ENCODE results near the gene RIMBP3B. TPM values are rescaled to one million over a fixed set of nuclear protein-coding genes. Genes with fewer than 3 reads are reported as not detected.
"Not testable (repeated sequence)": the region's sequence is repeated elsewhere in the genome, so short reads cannot be mapped to it uniquely, and the experiment has no call there.

RIMBP3B gene
- total RNA-seq, result 0.15 to 0.67 TPM (median 0.27 TPM) in 3 replicates
- long read RNA-seq, result 0 reads

- H3K36me3 Mint-ChIP-seq (ENCODE audit: low read depth); DNase-seq (ENCODE audit: low spot score); H3K4me3 Mint-ChIP-seq (ENCODE audit: unreplicated experiment); H3K4me1 Mint-ChIP-seq (ENCODE audit: low read depth); H3K9me3 Mint-ChIP-seq (ENCODE audit: low read depth); H3K27ac Mint-ChIP-seq (ENCODE audit: unreplicated experiment); H3K27me3 Mint-ChIP-seq (ENCODE audit: low read depth): not testable (repeated sequence)
These were observed at the start of gene RIMBP3B for GRCh38 chr22:21383701-21384467. Gene RIMBP3B (plus strand): TSS chr22:21383751. CDS start chr22:21383859, 108 bp downstream.

- H3K27me3 Mint-ChIP-seq (ENCODE audit: low read depth); H3K4me1 Mint-ChIP-seq (ENCODE audit: low read depth); H3K9me3 Mint-ChIP-seq (ENCODE audit: low read depth); DNase-seq (ENCODE audit: low spot score); H3K36me3 Mint-ChIP-seq (ENCODE audit: low read depth); H3K4me3 Mint-ChIP-seq (ENCODE audit: unreplicated experiment); H3K27ac Mint-ChIP-seq (ENCODE audit: unreplicated experiment): not testable (repeated sequence)
These were observed 26.0 kb upstream of the RIMBP3B start for GRCh38 chr22:21357527-21357926.

- not testable (repeated sequence) for H3K27ac Mint-ChIP-seq (ENCODE audit: unreplicated experiment); H3K9me3 Mint-ChIP-seq (ENCODE audit: low read depth); H3K36me3 Mint-ChIP-seq (ENCODE audit: low read depth); H3K4me1 Mint-ChIP-seq (ENCODE audit: low read depth); DNase-seq (ENCODE audit: low spot score); H3K27me3 Mint-ChIP-seq (ENCODE audit: low read depth); H3K4me3 Mint-ChIP-seq (ENCODE audit: unreplicated experiment)
These were observed 23.0 kb upstream of the RIMBP3B start for GRCh38 chr22:21360525-21360924.

GRCh38 chr22:21362473-21362872 is 21.1 kb upstream of the RIMBP3B start:
- not testable (repeated sequence) for DNase-seq (ENCODE audit: low spot score); H3K27me3 Mint-ChIP-seq (ENCODE audit: low read depth); H3K9me3 Mint-ChIP-seq (ENCODE audit: low read depth); H3K4me3 Mint-ChIP-seq (ENCODE audit: unreplicated experiment); H3K27ac Mint-ChIP-seq (ENCODE audit: unreplicated experiment); H3K4me1 Mint-ChIP-seq (ENCODE audit: low read depth); H3K36me3 Mint-ChIP-seq (ENCODE audit: low read depth)

GRCh38 chr22:21363061-21363460 is 20.5 kb upstream of the RIMBP3B start:
- H3K36me3 Mint-ChIP-seq (ENCODE audit: low read depth); H3K27ac Mint-ChIP-seq (ENCODE audit: unreplicated experiment); H3K4me3 Mint-ChIP-seq (ENCODE audit: unreplicated experiment); DNase-seq (ENCODE audit: low spot score); H3K9me3 Mint-ChIP-seq (ENCODE audit: low read depth); H3K4me1 Mint-ChIP-seq (ENCODE audit: low read depth); H3K27me3 Mint-ChIP-seq (ENCODE audit: low read depth): not testable (repeated sequence)

- not testable (repeated sequence) for H3K4me1 Mint-ChIP-seq (ENCODE audit: low read depth); H3K27ac Mint-ChIP-seq (ENCODE audit: unreplicated experiment); H3K9me3 Mint-ChIP-seq (ENCODE audit: low read depth); H3K27me3 Mint-ChIP-seq (ENCODE audit: low read depth); H3K4me3 Mint-ChIP-seq (ENCODE audit: unreplicated experiment); DNase-seq (ENCODE audit: low spot score); H3K36me3 Mint-ChIP-seq (ENCODE audit: low read depth)
These were observed 19.7 kb upstream of the RIMBP3B start for GRCh38 chr22:21363803-21364202.

GRCh38 chr22:21364362-21364761 is 19.2 kb upstream of the RIMBP3B start:
- DNase-seq (ENCODE audit: low spot score); H3K4me1 Mint-ChIP-seq (ENCODE audit: low read depth); H3K27me3 Mint-ChIP-seq (ENCODE audit: low read depth); H3K4me3 Mint-ChIP-seq (ENCODE audit: unreplicated experiment); H3K36me3 Mint-ChIP-seq (ENCODE audit: low read depth); H3K9me3 Mint-ChIP-seq (ENCODE audit: low read depth); H3K27ac Mint-ChIP-seq (ENCODE audit: unreplicated experiment): not testable (repeated sequence)

GRCh38 chr22:21365337-21365736 is 18.2 kb upstream of the RIMBP3B start:
- H3K9me3 Mint-ChIP-seq (ENCODE audit: low read depth); H3K4me1 Mint-ChIP-seq (ENCODE audit: low read depth); H3K27ac Mint-ChIP-seq (ENCODE audit: unreplicated experiment); H3K36me3 Mint-ChIP-seq (ENCODE audit: low read depth); DNase-seq (ENCODE audit: low spot score); H3K4me3 Mint-ChIP-seq (ENCODE audit: unreplicated experiment); H3K27me3 Mint-ChIP-seq (ENCODE audit: low read depth): not testable (repeated sequence)

GRCh38 chr22:21368603-21369310 is 14.8 kb upstream of the RIMBP3B start:
- not testable (repeated sequence) for H3K9me3 Mint-ChIP-seq (ENCODE audit: low read depth); H3K4me1 Mint-ChIP-seq (ENCODE audit: low read depth); H3K27me3 Mint-ChIP-seq (ENCODE audit: low read depth); H3K4me3 Mint-ChIP-seq (ENCODE audit: unreplicated experiment); H3K36me3 Mint-ChIP-seq (ENCODE audit: low read depth); DNase-seq (ENCODE audit: low spot score); H3K27ac Mint-ChIP-seq (ENCODE audit: unreplicated experiment)

- not testable (repeated sequence) for H3K4me3 Mint-ChIP-seq (ENCODE audit: unreplicated experiment); H3K9me3 Mint-ChIP-seq (ENCODE audit: low read depth); H3K27ac Mint-ChIP-seq (ENCODE audit: unreplicated experiment); H3K36me3 Mint-ChIP-seq (ENCODE audit: low read depth); H3K4me1 Mint-ChIP-seq (ENCODE audit: low read depth); DNase-seq (ENCODE audit: low spot score); H3K27me3 Mint-ChIP-seq (ENCODE audit: low read depth)
These were observed 7.7 kb upstream of the RIMBP3B start for GRCh38 chr22:21375880-21376279.

GRCh38 chr22:21384468-21385357 is 1.2 kb downstream of the RIMBP3B start:
- not testable (repeated sequence) for H3K4me1 Mint-ChIP-seq (ENCODE audit: low read depth); H3K36me3 Mint-ChIP-seq (ENCODE audit: low read depth); H3K4me3 Mint-ChIP-seq (ENCODE audit: unreplicated experiment); H3K27me3 Mint-ChIP-seq (ENCODE audit: low read depth); H3K9me3 Mint-ChIP-seq (ENCODE audit: low read depth); DNase-seq (ENCODE audit: low spot score); H3K27ac Mint-ChIP-seq (ENCODE audit: unreplicated experiment)

GRCh38 chr22:21389480-21389879 is 5.9 kb downstream of the RIMBP3B start:
- H3K36me3 Mint-ChIP-seq (ENCODE audit: low read depth); H3K4me1 Mint-ChIP-seq (ENCODE audit: low read depth); DNase-seq (ENCODE audit: low spot score): not testable (repeated sequence)

More at GRCh38 chr22:21389480-21389879, 5.9 kb downstream of the RIMBP3B start:
- not testable (repeated sequence) for H3K9me3 Mint-ChIP-seq (ENCODE audit: low read depth); H3K27ac Mint-ChIP-seq (ENCODE audit: unreplicated experiment); H3K4me3 Mint-ChIP-seq (ENCODE audit: unreplicated experiment); H3K27me3 Mint-ChIP-seq (ENCODE audit: low read depth)
